Heart left ventricle (tissue), 13 donors: ENCODE measurements around the gene PLCB1.

Experiments used
- POLR2A ChIP-seq, 2 donors: fragments of 450-650 bp; IDR thresholded peaks; one replicate each; pipeline ENCODE4 v1.6.1; 2017; ENCODE audit warnings: antibody characterized with exemption in 2 of 2, mild to moderate bottlenecking in 2 of 2, moderate library complexity in 2 of 2
- TF ChIP-seq, protein P1 (sequence below), 12 donors: fragments of 200-600 bp; sonication (generic) in 4 of 12; IDR thresholded peaks; one replicate each; pipeline versions ENCODE4 v1.5.0 to v1.8.0; 2018 to 2022; ENCODE audit warnings: antibody characterized with exemption in 12 of 12, mild to moderate bottlenecking in 5 of 12
- donor health status: ischemic (EF 13 %, LVEDD 7.1; RV severe dilation, severe dysfunction).
- donor health status: DM: no; HTN: yes; CAD: no.
- donor health status: DM: no; HTN: no; CAD: no.
- donor health status: ischemic (EF 25% LVEDD 6.9; RV normal size, moderate dysfunction).
- donor health status: ischemic (EF 25% LVEDD 5.7; RV mildly dilated, moderate dysfunction).
- donor health status: ischemic (EF 35%, LVEDD 5.7; RV mildly dilated, moderate dysfunction).
- donor health status: nonischemic (EF 11% LVEDD 7.7; RV severe dilation, severe dysfunction).
- donor health status: DM: yes; HTN: yes; CAD: no.
- donor health status: PGD.
- donor health status: ischemic (EF 29% LVEDD 5.4; RV normal size, mild dysfunction).
- donor health status: nonischemic (EF 23%, LVEDD 6.1; RV moderate dilation, normal function).

DNA sequence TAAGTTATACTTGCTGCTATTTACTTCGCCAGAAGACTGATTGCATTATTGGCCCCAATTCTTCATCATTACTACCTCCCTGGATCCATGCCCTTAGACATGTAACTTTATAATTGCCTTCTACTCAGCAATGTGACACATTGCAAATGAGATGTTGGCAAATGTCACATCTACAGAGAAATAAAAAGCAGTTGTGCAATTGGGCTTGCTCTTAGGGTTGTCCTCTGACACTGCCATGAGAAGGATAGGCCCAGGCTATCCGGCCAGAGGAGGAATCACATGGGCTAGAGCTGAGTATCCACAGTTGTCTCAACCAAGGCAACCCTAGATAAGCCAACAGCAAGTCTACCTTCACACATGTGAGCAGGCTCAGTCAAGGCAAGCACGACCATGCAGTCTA, 447.0 kb downstream of the PLCB1 start:
- TF ChIP-seq, protein P1, sequence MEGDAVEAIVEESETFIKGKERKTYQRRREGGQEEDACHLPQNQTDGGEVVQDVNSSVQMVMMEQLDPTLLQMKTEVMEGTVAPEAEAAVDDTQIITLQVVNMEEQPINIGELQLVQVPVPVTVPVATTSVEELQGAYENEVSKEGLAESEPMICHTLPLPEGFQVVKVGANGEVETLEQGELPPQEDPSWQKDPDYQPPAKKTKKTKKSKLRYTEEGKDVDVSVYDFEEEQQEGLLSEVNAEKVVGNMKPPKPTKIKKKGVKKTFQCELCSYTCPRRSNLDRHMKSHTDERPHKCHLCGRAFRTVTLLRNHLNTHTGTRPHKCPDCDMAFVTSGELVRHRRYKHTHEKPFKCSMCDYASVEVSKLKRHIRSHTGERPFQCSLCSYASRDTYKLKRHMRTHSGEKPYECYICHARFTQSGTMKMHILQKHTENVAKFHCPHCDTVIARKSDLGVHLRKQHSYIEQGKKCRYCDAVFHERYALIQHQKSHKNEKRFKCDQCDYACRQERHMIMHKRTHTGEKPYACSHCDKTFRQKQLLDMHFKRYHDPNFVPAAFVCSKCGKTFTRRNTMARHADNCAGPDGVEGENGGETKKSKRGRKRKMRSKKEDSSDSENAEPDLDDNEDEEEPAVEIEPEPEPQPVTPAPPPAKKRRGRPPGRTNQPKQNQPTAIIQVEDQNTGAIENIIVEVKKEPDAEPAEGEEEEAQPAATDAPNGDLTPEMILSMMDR (IDR thresholded peaks at IDR 0.05): no peak
- TF ChIP-seq POLR2A (IDR thresholded peaks at IDR 0.05): no peak
